ENCODE data around the gene HOXD3. TPM values are rescaled to one million over a fixed set of nuclear protein-coding genes. Genes with fewer than 3 reads are reported as not detected.

Gene HOXD3
- total RNA-seq, 2 experiments from 2014 or later = not detected

DNA sequence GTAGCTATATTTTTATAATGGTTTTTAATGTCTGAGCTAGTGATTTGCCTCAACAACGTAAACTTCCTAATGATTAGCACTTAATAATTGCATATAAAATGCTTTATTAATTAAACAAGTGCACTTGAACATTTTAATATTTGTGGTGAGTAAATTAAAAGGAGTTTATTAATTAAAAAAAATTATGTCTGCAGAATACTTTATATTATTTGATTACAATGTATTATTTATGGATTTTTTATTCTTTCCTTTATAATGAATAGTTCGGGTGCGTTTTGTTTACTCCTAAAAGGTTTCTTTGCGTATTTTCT lies 25.3 kb upstream of the HOXD3 start:
- H3K4me1 Mint-ChIP-seq = peaks cover 28% of the 10 kb centered on the region

DNA sequence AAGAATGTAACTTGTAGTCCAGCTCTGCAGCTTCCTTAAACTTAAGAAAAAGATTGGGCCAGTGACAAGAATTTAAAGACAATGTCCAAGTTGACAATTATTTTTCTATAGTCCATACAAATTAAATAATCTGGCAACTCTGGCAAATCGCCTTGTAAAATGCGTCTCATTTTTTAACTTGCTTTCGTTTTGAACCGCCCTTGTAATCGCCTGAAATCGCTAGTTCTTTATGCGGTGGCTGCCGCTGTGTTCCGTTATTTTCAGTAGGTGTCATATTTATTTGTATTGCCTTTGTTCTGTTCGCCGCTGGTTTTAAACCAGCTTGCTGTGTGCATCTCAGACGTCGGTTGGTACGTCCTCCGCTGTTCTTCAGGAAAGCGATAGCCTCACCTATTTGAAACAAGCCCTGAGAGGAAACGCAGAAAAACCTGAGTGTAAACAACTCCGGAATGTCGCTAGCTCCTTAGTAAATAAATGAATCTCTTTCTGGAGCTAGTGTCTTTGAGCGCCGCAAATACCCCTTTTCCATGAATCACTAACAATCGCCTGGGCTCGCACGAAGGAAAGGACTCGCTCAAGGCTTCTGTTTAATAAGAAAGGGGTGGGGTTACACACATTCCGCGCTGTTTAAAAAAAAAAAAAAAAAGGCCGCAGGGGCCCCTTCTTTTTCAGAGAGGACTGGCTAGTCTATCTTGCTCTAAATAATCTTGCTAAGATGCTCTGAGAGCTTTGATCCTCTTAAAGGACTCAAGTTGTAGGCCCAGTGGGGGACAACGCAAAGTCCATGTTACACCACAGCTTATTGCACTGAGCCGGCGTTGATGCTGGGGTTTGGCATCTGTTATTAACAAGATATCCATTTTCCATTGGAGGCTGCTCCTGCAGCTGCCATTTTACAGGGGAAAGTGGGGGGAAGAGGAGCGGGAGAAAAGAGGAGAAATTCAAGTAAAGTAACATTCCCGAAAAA lies 24.6 kb upstream of the HOXD3 start:
- no peaks in the 10 kb centered on the region for H3K36me3 Mint-ChIP-seq (ENCODE audit: low read depth)
- POLR2A ChIA-PET = no interaction called here
- H3K4me1 Mint-ChIP-seq = peaks cover 28% of the 10 kb centered on the region

More for the DNA sequence above, 25.3 kb upstream of the HOXD3 start:
- H3K4me3 Mint-ChIP-seq = no peak overlapping the region
- H3K27ac Mint-ChIP-seq = no peak overlapping the region
- no peaks in the 10 kb centered on the region for H3K36me3 Mint-ChIP-seq (ENCODE audit: low read depth)
- ChIA-PET CTCF (interaction anchor here (0.5 to 2.4 kb wide), 10 partner anchors 9 to 506 kb away, joined by 3 to 7 read pairs (median 4); no protein-coding TSS in a partner anchor), POLR2A (no interaction called here)
- DNase-seq = no peak
- peaks cover 81% of the 10 kb centered on the region for H3K27me3 Mint-ChIP-seq
- no peaks in the 10 kb centered on the region for H3K9me3 Mint-ChIP-seq

DNA sequence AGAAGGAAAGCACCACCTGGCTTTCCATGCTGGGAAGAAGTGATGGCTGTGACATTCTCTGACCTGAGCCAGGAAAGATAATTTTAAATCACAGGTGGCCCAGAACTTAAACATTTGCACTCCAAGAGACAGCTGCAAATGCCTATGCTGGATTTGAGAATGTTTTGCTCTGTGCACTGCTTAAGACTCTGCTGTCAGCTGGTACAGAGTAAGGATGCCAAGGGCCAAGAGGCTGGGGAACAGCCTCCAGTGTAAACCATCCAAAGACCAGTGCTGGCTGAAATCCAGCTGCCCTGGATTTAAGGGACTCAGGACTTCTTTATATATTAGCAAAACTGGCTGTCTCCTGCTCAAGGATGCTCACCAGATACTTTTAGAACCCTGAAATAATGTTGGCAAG lies 23.7 kb upstream of the HOXD3 start:
- Mint-ChIP-seq H3K27ac (no peak overlapping the region), H3K27me3 (peaks cover 83% of the 10 kb centered on the region), H3K4me3 (no peak overlapping the region), H3K4me1 (peaks cover 28% of the 10 kb centered on the region), H3K36me3 (ENCODE audit: low read depth) (peaks cover 2% of the 10 kb centered on the region), H3K9me3 (no peaks in the 10 kb centered on the region)
- ChIA-PET CTCF (interaction anchor here (0.5 to 1.9 kb wide), 6 partner anchors 11 to 326 kb away, joined by 3 to 7 read pairs (median 3); no protein-coding TSS in a partner anchor), POLR2A (no interaction called here)
- no peak for DNase-seq

More for the DNA sequence above, 24.6 kb upstream of the HOXD3 start:
- H3K4me3 Mint-ChIP-seq = peak overlapping the region; percentile 69
- peaks cover 83% of the 10 kb centered on the region for H3K27me3 Mint-ChIP-seq
- DNase-seq = peak; percentile 28
- H3K27ac Mint-ChIP-seq = no peak overlapping the region
- CTCF ChIA-PET = interaction anchor here (0.5 to 2.4 kb wide), 16 partner anchors 8 to 506 kb away, joined by 3 to 7 read pairs (median 3); no protein-coding TSS in a partner anchor
- H3K9me3 Mint-ChIP-seq = no peaks in the 10 kb centered on the region

DNA sequence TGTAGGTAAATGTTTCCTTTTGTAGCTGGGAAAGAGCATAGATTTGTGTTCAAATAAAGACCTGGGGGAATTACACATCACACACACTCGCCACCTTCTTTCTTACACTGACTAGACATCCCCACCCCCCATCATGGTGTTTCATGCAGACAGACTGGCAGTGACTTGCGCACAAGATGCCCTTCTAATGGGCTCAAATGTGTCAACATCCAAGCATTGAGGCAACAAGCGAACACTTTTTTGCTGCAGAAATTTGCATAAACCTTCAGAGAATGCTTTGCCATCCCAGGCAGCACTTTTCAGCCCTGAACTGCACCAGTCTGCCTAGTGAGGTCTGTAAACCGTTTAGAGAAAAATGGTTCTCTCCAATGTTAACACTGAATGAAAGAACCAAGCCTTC lies 23.1 kb upstream of the HOXD3 start:
- CTCF ChIA-PET = no interaction called here
- POLR2A ChIA-PET = no interaction called here
- Mint-ChIP-seq H3K27me3 (peaks cover 83% of the 10 kb centered on the region), H3K36me3 (ENCODE audit: low read depth) (peaks cover 4% of the 10 kb centered on the region), H3K9me3 (no peaks in the 10 kb centered on the region), H3K4me3 (no peak overlapping the region), H3K4me1 (peaks cover 32% of the 10 kb centered on the region), H3K27ac (no peak overlapping the region)
- DNase-seq = no peak

DNA sequence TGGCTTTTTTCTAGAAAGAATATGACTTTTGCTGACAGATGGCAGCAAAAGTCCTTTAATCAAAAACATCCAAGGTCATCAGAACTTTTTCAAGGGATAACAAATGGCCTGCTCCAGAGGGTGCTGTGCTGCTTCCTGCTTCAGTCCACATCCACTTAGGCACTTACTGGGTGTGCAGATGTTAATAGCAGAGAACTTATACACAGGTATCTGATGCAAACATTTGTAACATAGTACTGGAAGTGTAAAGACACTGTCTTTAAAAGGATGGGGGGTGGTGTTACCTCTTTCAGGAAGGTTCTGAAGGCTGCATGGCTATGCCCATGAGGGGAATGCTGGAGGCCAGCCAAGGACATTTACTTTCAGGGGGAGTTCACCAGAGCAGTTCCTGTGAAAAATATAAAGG lies 22.1 kb upstream of the HOXD3 start:
- ChIA-PET CTCF (interaction anchor here (0.9 kb wide), 1 partner anchor 321 kb away, joined by 3 read pairs; no protein-coding TSS in a partner anchor), POLR2A (no interaction called here)
- H3K36me3 Mint-ChIP-seq (ENCODE audit: low read depth) = peaks cover 4% of the 10 kb centered on the region
- H3K27ac Mint-ChIP-seq = no peak overlapping the region
- DNase-seq = no peak
- peaks cover 37% of the 10 kb centered on the region for H3K4me1 Mint-ChIP-seq
- peaks cover 89% of the 10 kb centered on the region for H3K27me3 Mint-ChIP-seq
- H3K9me3 Mint-ChIP-seq = no peaks in the 10 kb centered on the region
- H3K4me3 Mint-ChIP-seq = no peak overlapping the region

DNA sequence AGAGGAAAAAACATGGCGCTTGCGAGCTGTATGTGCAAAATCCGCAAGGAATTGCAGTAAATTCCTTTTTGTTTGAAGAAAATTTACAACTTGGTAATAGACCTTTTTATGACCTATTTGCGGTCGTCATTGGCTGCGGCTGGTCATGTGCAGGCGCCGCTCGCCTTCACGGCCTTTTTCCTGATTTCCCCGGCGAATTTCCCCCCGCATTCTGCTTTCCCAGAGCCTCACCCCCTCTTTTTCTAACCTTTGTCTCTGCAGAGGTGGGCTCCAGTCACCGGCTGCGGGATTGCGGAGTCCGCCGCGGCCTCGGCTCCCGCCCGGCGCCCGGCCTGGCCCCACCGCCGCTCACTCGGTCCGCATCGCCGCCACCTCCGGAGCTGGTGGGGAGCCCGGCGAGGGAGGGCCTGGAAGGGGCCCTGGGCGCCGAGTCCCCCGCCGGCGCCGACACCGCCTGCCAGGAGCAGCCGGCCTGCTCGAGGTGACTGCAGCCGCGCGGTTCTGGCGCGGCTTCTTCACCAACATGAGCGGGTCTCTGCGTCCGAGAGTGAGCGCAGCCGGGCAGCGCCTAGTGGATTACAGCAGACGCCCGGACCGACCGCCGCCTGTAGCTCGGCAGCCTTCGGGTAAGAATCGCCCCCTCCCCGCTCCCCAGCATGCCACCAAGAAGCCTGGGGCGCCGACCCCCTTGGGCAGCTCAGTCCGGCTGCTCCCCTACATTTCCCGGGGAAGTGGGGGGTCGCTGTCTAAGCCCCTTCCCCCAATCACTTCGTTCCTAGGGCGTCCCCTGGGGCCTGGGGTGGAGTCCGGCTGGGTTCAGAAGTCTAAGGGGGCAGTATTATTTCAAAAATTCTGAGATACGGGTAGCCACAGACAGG lies 20.5 kb upstream of the HOXD3 start:
- DNase-seq = no peak
- POLR2A ChIA-PET = no interaction called here
- Mint-ChIP-seq H3K27me3 (peaks cover 86% of the 10 kb centered on the region), H3K27ac (peak overlapping the region; percentile 5), H3K9me3 (no peaks in the 10 kb centered on the region), H3K36me3 (ENCODE audit: low read depth) (peaks cover 4% of the 10 kb centered on the region), H3K4me1 (peaks cover 36% of the 10 kb centered on the region), H3K4me3 (no peak overlapping the region)
- CTCF ChIA-PET = no interaction called here

DNA sequence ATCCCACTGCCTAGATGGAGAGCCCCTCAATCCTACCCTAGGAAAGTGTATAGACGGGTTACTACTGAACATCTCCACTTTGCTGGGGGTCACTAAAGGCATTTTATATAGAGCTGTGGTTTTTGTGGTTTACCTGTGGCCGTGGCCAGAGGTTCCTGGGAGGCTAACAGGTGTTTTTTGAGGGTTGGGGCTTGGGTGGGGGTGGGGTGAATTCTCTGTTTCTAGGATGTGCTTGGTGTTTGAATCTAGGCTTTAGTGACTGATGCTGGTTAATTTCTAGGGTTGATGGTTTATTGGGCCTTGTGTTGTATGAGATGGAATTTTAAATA lies 19.9 kb upstream of the HOXD3 start:
- Mint-ChIP-seq H3K36me3 (ENCODE audit: low read depth) (peaks cover 4% of the 10 kb centered on the region), H3K4me3 (no peak overlapping the region), H3K27me3 (peaks cover 87% of the 10 kb centered on the region), H3K9me3 (no peaks in the 10 kb centered on the region), H3K4me1 (peaks cover 33% of the 10 kb centered on the region), H3K27ac (peak overlapping the region; percentile 5)
- CTCF ChIA-PET = no interaction called here
- POLR2A ChIA-PET = no interaction called here
- no peak for DNase-seq

DNA sequence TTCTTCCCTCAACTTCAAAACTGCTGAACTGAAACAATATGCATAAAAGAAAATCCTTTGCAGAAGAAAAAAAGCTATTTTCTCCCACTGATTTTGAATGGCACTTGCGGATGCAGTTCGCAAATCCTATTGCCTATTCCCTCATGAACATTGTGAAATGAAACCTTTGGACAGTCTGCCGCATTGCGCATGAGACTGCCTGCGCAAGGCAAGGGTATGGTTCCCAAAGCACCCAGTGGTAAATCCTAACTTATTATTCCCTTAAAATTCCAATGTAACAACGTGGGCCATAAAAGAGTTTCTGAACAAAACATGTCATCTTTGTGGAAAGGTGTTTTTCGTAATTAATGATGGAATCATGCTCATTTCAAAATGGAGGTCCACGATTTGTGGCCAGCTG lies 19.2 kb upstream of the HOXD3 start:
- no peak overlapping the region for H3K4me3 Mint-ChIP-seq
- H3K27me3 Mint-ChIP-seq = peaks cover 84% of the 10 kb centered on the region
- peaks cover 30% of the 10 kb centered on the region for H3K4me1 Mint-ChIP-seq
- ChIA-PET POLR2A (no interaction called here), CTCF (interaction anchor here (1.5 to 3.6 kb wide), 2 partner anchors 23 to 1806 kb away, joined by 3 to 22 read pairs; no protein-coding TSS in a partner anchor)
- H3K27ac Mint-ChIP-seq = no peak overlapping the region
- peaks cover 4% of the 10 kb centered on the region for H3K36me3 Mint-ChIP-seq (ENCODE audit: low read depth)
- no peaks in the 10 kb centered on the region for H3K9me3 Mint-ChIP-seq
- DNase-seq = no peak

DNA sequence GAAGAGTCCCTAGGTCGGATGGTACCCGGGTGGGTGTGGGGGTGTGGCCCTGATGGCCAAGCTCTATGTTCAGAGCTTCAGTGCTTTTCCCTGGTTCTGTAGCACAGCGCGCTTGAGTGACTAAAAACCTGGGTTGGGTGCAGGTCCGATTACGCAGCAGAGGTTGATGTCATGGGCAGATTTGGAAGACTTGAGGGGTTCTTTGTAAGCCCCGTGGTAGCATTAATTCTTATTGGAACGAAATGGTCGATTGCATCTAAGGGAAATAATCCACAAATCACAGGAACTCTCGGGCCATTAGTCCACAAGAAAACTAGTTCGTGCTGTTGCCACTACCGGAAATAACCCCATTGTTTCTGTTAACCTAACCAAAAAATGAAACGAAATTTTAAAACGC lies 18.6 kb upstream of the HOXD3 start:
- H3K4me1 Mint-ChIP-seq = peaks cover 30% of the 10 kb centered on the region
- no peak overlapping the region for H3K4me3 Mint-ChIP-seq
- POLR2A ChIA-PET = no interaction called here
- H3K27ac Mint-ChIP-seq = no peak overlapping the region
- DNase-seq = no peak
- peaks cover 83% of the 10 kb centered on the region for H3K27me3 Mint-ChIP-seq
- no peaks in the 10 kb centered on the region for H3K9me3 Mint-ChIP-seq
- CTCF ChIA-PET = interaction anchor here (1.2 to 3.6 kb wide), 5 partner anchors 10 to 1806 kb away, joined by 3 to 22 read pairs (median 3); no protein-coding TSS in a partner anchor
- peaks cover 4% of the 10 kb centered on the region for H3K36me3 Mint-ChIP-seq (ENCODE audit: low read depth)

DNA sequence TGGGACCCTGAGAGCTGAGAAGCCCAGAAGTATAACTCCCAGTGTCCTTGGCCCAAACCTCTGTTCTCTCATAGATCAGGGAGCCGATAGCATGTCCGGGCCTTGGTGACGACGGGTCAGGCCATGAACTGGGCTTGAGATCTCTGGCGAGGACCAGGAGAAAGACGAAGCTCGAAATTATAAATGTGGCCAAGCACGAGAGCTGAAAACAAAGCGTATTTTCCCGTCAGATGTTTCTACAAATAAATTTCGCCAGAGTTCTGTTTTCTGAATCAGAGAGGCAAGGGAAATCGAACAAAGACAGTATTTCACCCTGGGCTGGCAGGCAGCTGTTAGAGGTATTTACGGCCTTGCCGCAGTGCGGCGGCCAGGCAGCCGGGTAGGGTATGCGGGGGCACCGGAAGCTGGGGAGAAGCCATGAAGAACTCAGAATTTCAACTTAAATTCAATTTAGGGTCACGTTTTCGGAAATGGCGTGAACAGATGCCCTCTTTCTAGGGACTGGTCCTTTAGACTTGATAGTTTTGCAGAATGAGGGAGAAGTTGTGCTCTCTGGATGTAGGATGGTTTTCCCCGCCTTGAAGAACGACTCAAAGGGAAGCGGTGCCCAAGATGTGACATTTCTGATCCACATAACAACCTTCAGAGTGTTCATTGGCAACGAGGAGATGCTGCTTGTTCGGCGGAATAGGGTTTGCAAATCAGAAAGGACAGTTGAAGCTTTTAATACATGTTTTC lies 18.0 kb upstream of the HOXD3 start:
- Mint-ChIP-seq H3K9me3 (no peaks in the 10 kb centered on the region), H3K36me3 (ENCODE audit: low read depth) (peaks cover 4% of the 10 kb centered on the region), H3K27ac (peak overlapping the region; percentile 46)

DNA sequence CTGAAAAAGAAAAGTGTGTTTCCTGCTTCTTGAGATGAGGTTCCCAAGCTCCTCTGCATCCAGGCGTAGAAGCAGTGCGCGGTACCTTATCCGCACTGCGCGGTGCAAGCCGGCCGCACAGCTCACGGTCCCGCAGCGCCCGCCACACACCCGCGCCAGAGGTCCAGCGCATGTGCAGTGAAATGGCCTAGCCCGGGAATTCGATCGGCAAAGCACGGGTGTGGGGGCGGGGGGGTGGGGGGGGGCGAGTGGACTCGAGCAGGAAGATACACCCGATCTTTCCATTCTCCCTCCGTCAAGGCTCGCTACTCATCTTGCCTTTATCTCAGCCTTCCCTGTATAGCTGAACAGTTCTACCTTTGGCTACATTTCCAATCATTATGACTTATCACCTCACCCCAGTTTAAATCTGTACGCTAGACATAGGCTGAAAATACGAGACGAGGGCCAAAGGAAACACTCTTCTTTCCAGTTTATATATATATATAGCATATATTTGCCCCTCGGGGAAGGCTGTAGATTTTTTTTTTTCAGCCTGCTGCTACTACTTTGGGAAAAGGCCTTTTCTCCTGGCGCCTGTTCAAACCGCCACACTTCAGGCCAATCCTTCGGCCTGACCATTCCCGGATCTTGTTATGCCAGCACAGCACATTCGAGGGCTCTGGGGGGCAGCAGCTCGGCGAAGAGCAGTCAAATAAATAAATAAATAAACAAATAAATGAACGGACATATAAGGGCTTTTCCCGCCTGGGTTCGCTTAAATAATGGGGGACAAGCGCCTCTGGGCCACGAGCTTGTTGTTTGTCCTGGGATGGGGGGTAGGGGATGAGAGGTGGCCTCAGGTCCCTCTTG lies 17.2 kb upstream of the HOXD3 start:
- no peak for DNase-seq
- H3K4me3 Mint-ChIP-seq = no peak overlapping the region
- peaks cover 30% of the 10 kb centered on the region for H3K4me1 Mint-ChIP-seq
- peaks cover 4% of the 10 kb centered on the region for H3K36me3 Mint-ChIP-seq (ENCODE audit: low read depth)
- no peaks in the 10 kb centered on the region for H3K9me3 Mint-ChIP-seq
- H3K27ac Mint-ChIP-seq = no peak overlapping the region
- H3K27me3 Mint-ChIP-seq = peaks cover 80% of the 10 kb centered on the region
- POLR2A ChIA-PET = no interaction called here
- CTCF ChIA-PET = interaction anchor here (0.6 to 3.6 kb wide), 21 partner anchors 9 to 1219 kb away, joined by 3 to 22 read pairs (median 5); no protein-coding TSS in a partner anchor

More for the DNA sequence above, 18.0 kb upstream of the HOXD3 start:
- Mint-ChIP-seq H3K4me3 (no peak overlapping the region), H3K27me3 (peaks cover 82% of the 10 kb centered on the region), H3K4me1 (peaks cover 30% of the 10 kb centered on the region)
- DNase-seq = no peak
- ChIA-PET CTCF (interaction anchor here (1.1 to 3.6 kb wide), 7 partner anchors 10 to 1807 kb away, joined by 3 to 22 read pairs (median 3); no protein-coding TSS in a partner anchor), POLR2A (no interaction called here)

Measured in activated CD4-positive, alpha-beta T cell treated with anti-CD3 and anti-CD28 coated beads, Interleukin-2, amount 10 ng/mL, durations not matched to agents 7 days and 5 days (primary cell).